ENCODE data around the gene CAPNS1. TPM values are rescaled to one million over a fixed set of nuclear protein-coding genes. Genes with fewer than 3 reads are reported as not detected.
"Not testable (repeated sequence)": the region's sequence is repeated elsewhere in the genome, so short reads cannot be mapped to it uniquely, and the experiment has no call there.

CAPNS1 gene
- total RNA-seq, 1 donor from 2014 or later = 431 TPM

GRCh38 chr19:36120092-36120983, 19.5 kb upstream of the CAPNS1 start:
- Mint-ChIP-seq H3K4me1 (ENCODE audit: low read depth) (peaks cover 15% of the 10 kb centered on the region), H3K36me3 (ENCODE audit: low read depth) (peaks cover 56% of the 10 kb centered on the region), H3K9me3 (no peaks in the 10 kb centered on the region), H3K27ac (peak overlapping the region; percentile 46), H3K4me3 (ENCODE audit: low read depth) (no peak overlapping the region), H3K27me3 (ENCODE audit: low read depth) (no peaks in the 10 kb centered on the region)
- intact Hi-C loops (cut with micrococcal nuclease) = no loop called here
- DNase-seq (ENCODE audit: low spot score) = no peak

- peaks cover 63% of the 10 kb centered on the region for H3K36me3 Mint-ChIP-seq (ENCODE audit: low read depth)
- peaks cover 14% of the 10 kb centered on the region for H3K4me1 Mint-ChIP-seq (ENCODE audit: low read depth)
- no peak overlapping the region for H3K27ac Mint-ChIP-seq
- intact Hi-C loops (cut with micrococcal nuclease) = no loop called here
- DNase-seq (ENCODE audit: low spot score) = no peak
- no peak overlapping the region for H3K4me3 Mint-ChIP-seq (ENCODE audit: low read depth)
- no peaks in the 10 kb centered on the region for H3K9me3 Mint-ChIP-seq
- H3K27me3 Mint-ChIP-seq (ENCODE audit: low read depth) = no peaks in the 10 kb centered on the region
Observed at GRCh38 chr19:36120984-36121358, 18.9 kb upstream of the CAPNS1 start.

- no peaks in the 10 kb centered on the region for H3K27me3 Mint-ChIP-seq (ENCODE audit: low read depth)
- peaks cover 61% of the 10 kb centered on the region for H3K36me3 Mint-ChIP-seq (ENCODE audit: low read depth)
- intact Hi-C loops (cut with micrococcal nuclease) = no loop called here
- no peaks in the 10 kb centered on the region for H3K9me3 Mint-ChIP-seq
- no peak for DNase-seq (ENCODE audit: low spot score)
- peaks cover 10% of the 10 kb centered on the region for H3K4me1 Mint-ChIP-seq (ENCODE audit: low read depth)
- no peak overlapping the region for H3K4me3 Mint-ChIP-seq (ENCODE audit: low read depth)
- no peak overlapping the region for H3K27ac Mint-ChIP-seq
Observed at GRCh38 chr19:36121486-36122124, 18.3 kb upstream of the CAPNS1 start.

DNA sequence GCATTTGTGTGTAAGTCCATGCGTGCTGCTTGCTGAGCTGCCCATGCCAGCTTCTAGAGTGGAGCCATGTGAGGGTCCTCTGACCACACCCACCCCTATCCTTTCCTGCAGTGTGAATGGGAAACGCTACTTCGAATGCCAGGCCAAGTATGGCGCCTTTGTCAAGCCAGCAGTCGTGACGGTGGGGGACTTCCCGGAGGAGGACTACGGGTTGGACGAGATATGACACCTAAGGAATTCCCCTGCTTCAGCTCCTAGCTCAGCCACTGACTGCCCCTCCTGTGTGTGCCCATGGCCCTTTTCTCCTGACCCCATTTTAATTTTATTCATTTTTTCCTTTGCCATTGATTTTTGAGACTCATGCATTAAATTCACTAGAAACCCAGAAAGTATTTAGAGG, 14.3 kb upstream of the CAPNS1 start:
- Mint-ChIP-seq H3K27me3 (ENCODE audit: low read depth) (no peaks in the 10 kb centered on the region), H3K36me3 (ENCODE audit: low read depth) (peaks cover 38% of the 10 kb centered on the region), H3K4me3 (ENCODE audit: low read depth) (no peak overlapping the region), H3K9me3 (no peaks in the 10 kb centered on the region), H3K4me1 (ENCODE audit: low read depth) (peaks cover 9% of the 10 kb centered on the region), H3K27ac (peak overlapping the region; percentile 24)
- intact Hi-C loops (cut with micrococcal nuclease) = no loop called here
- DNase-seq (ENCODE audit: low spot score) = no peak

- Mint-ChIP-seq H3K9me3 (no peaks in the 10 kb centered on the region), H3K27me3 (ENCODE audit: low read depth) (no peaks in the 10 kb centered on the region), H3K4me3 (ENCODE audit: low read depth) (peak overlapping the region; percentile 84), H3K4me1 (ENCODE audit: low read depth) (peaks cover 23% of the 10 kb centered on the region), H3K27ac (peak overlapping the region; percentile 98), H3K36me3 (ENCODE audit: low read depth) (peaks cover 25% of the 10 kb centered on the region)
- intact Hi-C loops (cut with micrococcal nuclease) = loop anchor here (2.0 kb wide), 1 partner anchor 86 kb away; the partner anchor contains the start of genes ZNF146 and ZNF565
- DNase-seq (ENCODE audit: low spot score) = no peak
Observed at GRCh38 chr19:36128392-36128736, 11.5 kb upstream of the CAPNS1 start.

DNA sequence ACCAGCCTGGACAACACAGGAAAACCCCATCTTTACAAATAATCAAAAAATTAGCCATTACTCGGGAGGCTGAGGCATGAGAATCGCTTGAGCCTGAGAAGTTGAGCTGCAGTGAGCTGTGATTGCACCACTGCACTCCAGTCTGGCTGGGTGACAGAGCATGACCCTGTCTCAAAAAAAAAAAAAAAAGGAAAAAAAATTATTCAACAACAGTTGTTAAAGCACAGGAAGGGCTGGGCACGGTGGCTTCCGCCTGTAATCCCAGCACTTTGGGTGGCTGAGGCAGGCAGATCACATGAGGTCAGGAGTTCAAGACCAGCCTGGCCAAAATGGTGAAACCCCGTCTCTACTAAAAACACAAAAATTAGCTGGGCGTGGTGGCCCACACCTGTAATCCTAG, 8.6 kb upstream of the CAPNS1 start:
- H3K27me3 Mint-ChIP-seq (ENCODE audit: low read depth); H3K9me3 Mint-ChIP-seq; DNase-seq (ENCODE audit: low spot score); H3K27ac Mint-ChIP-seq; H3K36me3 Mint-ChIP-seq (ENCODE audit: low read depth); H3K4me3 Mint-ChIP-seq (ENCODE audit: low read depth): not testable (repeated sequence)
- intact Hi-C loops (cut with micrococcal nuclease) = loop anchor here (10.0 kb wide), 1 partner anchor 354 kb away; the partner anchor contains the start of gene ZNF566
- peaks cover 24% of the 10 kb centered on the region for H3K4me1 Mint-ChIP-seq (ENCODE audit: low read depth)

- H3K9me3 Mint-ChIP-seq; H3K27ac Mint-ChIP-seq; H3K36me3 Mint-ChIP-seq (ENCODE audit: low read depth); H3K27me3 Mint-ChIP-seq (ENCODE audit: low read depth); DNase-seq (ENCODE audit: low spot score); H3K4me3 Mint-ChIP-seq (ENCODE audit: low read depth): not testable (repeated sequence)
- peaks cover 18% of the 10 kb centered on the region for H3K4me1 Mint-ChIP-seq (ENCODE audit: low read depth)
- intact Hi-C loops (cut with micrococcal nuclease) = loop anchor here (10.0 kb wide), 1 partner anchor 350 kb away; the partner anchor contains the start of gene ZNF566
Observed at GRCh38 chr19:36134867-36135266, 5.0 kb upstream of the CAPNS1 start.

- no peak overlapping the region for H3K27ac Mint-ChIP-seq
- H3K9me3 Mint-ChIP-seq = no peaks in the 10 kb centered on the region
- intact Hi-C loops (cut with micrococcal nuclease) = loop anchor here (10.0 kb wide), 1 partner anchor 348 kb away; the partner anchor contains the start of gene ZNF566
- H3K27me3 Mint-ChIP-seq (ENCODE audit: low read depth) = no peaks in the 10 kb centered on the region
- peaks cover 15% of the 10 kb centered on the region for H3K36me3 Mint-ChIP-seq (ENCODE audit: low read depth)
- no peak overlapping the region for H3K4me3 Mint-ChIP-seq (ENCODE audit: low read depth)
- peaks cover 22% of the 10 kb centered on the region for H3K4me1 Mint-ChIP-seq (ENCODE audit: low read depth)
- no peak for DNase-seq (ENCODE audit: low spot score)
Observed at GRCh38 chr19:36136964-36137686, 2.7 kb upstream of the CAPNS1 start.

GRCh38 chr19:36139120-36139472, 770 bp upstream of the CAPNS1 start:
- no peaks in the 10 kb centered on the region for H3K9me3 Mint-ChIP-seq
- DNase-seq (ENCODE audit: low spot score) = no peak
- H3K27me3 Mint-ChIP-seq (ENCODE audit: low read depth) = no peaks in the 10 kb centered on the region
- H3K4me1 Mint-ChIP-seq (ENCODE audit: low read depth) = peaks cover 16% of the 10 kb centered on the region
- H3K36me3 Mint-ChIP-seq (ENCODE audit: low read depth) = peaks cover 28% of the 10 kb centered on the region
- intact Hi-C loops (cut with micrococcal nuclease) = loop anchor here (10.0 kb wide), 1 partner anchor 346 kb away; the partner anchor contains the start of gene ZNF566
- H3K27ac Mint-ChIP-seq = peak overlapping the region; percentile 95
- peak overlapping the region; percentile 94 for H3K4me3 Mint-ChIP-seq (ENCODE audit: low read depth)

DNA sequence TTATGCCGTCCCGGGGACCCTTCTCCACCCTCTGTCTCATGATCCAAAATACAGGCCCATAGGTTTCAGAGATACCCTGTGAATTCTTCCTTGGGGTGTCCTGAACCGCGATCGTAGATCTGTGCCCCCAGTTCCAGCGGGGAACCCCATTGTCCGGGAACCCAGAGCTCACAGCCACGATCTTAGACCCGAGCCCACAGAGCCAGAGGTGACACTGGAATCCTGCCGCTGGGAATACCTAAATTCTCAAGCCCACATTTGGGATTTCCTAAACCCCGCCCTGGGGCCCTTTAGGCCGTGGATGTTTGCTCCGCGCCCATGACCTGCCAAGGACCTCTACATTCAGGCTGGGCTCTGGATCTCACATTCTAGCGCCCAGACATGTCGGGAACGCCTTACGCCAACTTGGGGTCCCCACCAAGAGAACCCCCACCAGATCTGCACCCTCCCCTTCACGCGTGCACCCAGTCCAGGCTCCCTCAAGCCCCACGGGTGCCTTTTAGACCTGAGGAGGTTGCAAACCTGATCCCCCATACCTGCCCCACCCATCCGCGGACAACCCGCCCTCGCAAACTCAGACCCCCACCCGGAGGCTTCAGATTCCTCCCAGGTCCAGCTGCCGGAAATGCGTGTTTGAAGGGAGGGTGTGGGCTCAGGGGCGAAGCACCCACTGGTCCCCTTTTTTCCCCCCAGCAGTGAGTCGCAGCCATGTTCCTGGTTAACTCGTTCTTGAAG, 605 bp downstream of the CAPNS1 start:
- intact Hi-C loops (cut with micrococcal nuclease) = loop anchor here (1.0 kb wide), 4 partner anchors 13 to 74 kb away; partner anchors contain the start of genes TBCB and ZNF565
- H3K9me3 Mint-ChIP-seq = no peaks in the 10 kb centered on the region
- H3K36me3 Mint-ChIP-seq (ENCODE audit: low read depth) = peaks cover 38% of the 10 kb centered on the region
- H3K27me3 Mint-ChIP-seq (ENCODE audit: low read depth) = no peaks in the 10 kb centered on the region
- H3K27ac Mint-ChIP-seq = peak overlapping the region; percentile 95
- peaks cover 16% of the 10 kb centered on the region for H3K4me1 Mint-ChIP-seq (ENCODE audit: low read depth)
- DNase-seq (ENCODE audit: low spot score) = peak; percentile 37
- H3K4me3 Mint-ChIP-seq (ENCODE audit: low read depth) = peak overlapping the region; percentile 94

- Mint-ChIP-seq H3K36me3 (ENCODE audit: low read depth) (peaks cover 46% of the 10 kb centered on the region), H3K4me3 (ENCODE audit: low read depth) (peak overlapping the region; percentile 94), H3K27ac (peak overlapping the region; percentile 74), H3K9me3 (no peaks in the 10 kb centered on the region), H3K27me3 (ENCODE audit: low read depth) (no peaks in the 10 kb centered on the region), H3K4me1 (ENCODE audit: low read depth) (peaks cover 16% of the 10 kb centered on the region)
- intact Hi-C loops (cut with micrococcal nuclease) = loop anchor here (1.0 kb wide), 2 partner anchors 26 to 73 kb away; partner anchors contain the start of genes TBCB and ZNF565
- DNase-seq (ENCODE audit: low spot score) = peak; percentile 88
Observed at GRCh38 chr19:36141039-36141927, 1.4 kb downstream of the CAPNS1 start.
